ENCODE measurements around the gene MSX1.
A peak's percentile ranks its signal among the peaks of the same experiment; 100 is the strongest.

Gene MSX1

GRCh38 chr4:4848540-4848939, 10.9 kb upstream of the MSX1 start:
- no peak overlapping the region for H3K4me3 ChIP-seq (ENCODE audit: low read length)
- no peak for DNase-seq (ENCODE audit: low read depth)
- TF ChIP-seq CTCF (conservative IDR thresholded peaks at IDR 0.05; ENCODE audit: low read depth, low read length), result no peak

DNA sequence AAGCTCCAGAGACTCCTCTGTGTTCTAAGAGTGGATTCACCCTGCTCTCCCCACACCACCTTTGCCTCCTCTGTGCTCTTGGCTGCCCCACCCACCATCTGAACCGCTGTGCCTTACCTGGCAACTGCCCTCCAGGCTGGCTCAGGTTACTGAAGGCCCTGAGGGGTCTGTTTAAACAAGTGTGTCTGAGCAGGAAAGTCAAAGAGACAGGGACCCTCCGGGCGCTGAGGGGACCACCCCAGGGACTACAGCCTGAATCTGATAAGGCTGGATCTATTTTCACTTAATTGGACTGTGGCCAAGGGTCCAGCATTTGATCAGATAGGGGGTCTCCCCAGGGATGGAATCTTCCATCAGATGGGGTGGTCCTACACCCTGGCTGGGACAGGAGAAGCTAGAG, 10.4 kb upstream of the MSX1 start:
- no peak for TF ChIP-seq CTCF (conservative IDR thresholded peaks at IDR 0.05; ENCODE audit: low read depth, low read length)
- H3K4me3 ChIP-seq (ENCODE audit: low read length), result no peak overlapping the region
- no peak for DNase-seq (ENCODE audit: low read depth)

DNA sequence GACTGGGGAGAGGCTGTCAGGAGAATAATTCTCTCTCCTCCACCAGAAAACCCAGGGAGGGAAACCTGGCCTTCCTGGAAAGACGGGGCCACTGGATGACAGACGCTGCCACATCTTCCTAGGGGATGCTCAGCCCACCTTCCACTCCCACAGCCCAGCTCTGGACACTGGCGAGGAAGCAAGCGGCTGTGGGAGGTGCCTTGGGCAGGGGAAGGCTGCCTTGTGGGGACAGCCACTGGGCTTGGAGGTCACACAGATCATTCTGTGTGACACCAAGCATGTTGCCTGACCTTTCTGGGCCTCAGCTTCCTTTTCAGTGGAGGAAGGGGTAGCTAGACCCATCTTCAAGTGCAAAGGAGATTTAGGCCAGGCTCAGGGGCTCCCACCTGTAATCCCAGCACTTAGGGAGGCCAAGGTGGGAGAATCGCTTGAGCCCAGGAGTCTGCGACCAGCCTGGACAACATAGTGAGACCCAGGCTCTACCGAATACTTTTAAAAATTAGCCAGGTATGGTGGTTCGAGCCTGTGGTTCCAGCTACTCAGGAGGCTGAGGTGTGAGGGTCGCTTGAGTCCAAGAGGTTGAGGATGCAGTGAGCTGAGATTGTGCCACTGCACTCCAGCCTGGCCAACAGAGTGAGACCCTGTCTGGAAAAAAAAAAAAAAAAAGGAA, 9.8 kb upstream of the MSX1 start:
- no peak overlapping the region for H3K4me3 ChIP-seq (ENCODE audit: low read length)
- no peak for TF ChIP-seq CTCF (conservative IDR thresholded peaks at IDR 0.05; ENCODE audit: low read depth, low read length)
- DNase-seq (ENCODE audit: low read depth), result no peak

- DNase-seq (ENCODE audit: low read depth), result no peak
- no peak overlapping the region for H3K4me3 ChIP-seq (ENCODE audit: low read length)
- TF ChIP-seq CTCF (conservative IDR thresholded peaks at IDR 0.05; ENCODE audit: low read depth, low read length), result no peak
Observed at GRCh38 chr4:4851081-4851480, 8.4 kb upstream of the MSX1 start.

DNA sequence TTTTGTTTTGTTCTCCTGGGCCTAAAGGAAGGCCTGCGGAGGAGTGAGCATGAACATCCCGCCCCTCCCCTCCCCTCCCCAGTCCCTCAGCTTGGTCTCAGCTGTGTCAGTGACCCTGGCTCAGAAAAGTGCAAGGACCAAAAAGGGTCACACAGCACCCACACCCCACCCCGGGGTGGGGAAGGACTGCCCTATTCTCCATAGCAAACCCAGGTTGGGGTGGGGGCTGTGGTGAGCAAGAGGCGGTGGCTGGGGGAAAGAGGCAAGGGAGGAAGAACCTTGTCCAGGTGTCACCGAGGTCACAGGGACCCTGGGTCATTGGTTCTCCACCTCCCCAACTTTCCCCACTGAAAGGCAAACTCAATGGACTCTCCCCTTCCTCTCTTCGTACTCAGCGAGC, 7.6 kb upstream of the MSX1 start:
- DNase-seq (ENCODE audit: low read depth), result no peak
- no peak for TF ChIP-seq CTCF (conservative IDR thresholded peaks at IDR 0.05; ENCODE audit: low read depth, low read length)

DNA sequence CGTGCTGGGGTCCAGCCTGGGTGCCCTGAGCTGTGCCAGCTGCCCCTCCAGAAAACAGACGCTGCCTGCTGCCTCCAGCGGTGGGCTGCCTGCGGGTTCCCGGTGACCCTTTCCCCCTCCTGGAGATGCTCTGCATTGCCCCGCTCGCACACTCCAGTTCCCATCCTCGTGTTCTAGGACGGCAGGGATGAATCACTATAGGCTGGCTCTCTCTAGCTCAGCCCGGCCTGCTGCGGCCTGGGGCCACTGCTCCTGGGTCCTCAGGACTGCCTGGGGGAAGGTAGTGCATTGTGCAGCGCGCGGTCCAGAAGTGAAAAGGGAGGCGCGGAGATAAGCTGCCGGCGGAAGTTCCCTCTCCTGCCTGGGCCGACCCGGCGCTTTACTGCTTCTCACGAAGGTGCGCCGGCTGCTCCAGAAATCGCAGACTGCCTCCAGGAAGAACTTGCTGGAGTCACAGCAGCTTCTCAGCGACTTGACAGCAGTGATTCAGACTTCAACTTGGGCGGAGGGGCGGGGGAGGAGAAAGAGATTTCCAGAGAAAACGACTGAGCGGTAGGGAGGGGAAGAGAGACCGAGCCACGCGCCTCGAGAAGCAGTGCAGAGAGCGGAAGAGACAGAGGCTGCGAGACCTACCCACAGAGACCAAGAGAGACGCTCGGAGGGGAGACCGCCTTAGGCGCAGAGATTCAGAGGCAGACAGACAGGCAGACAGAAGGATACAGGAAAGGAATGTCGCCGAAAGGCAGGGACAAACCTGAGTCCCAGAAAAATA, 6.7 kb upstream of the MSX1 start:
- DNase-seq (ENCODE audit: low read depth), result no peak

More for the DNA sequence above, 7.6 kb upstream of the MSX1 start:
- H3K4me3 ChIP-seq (ENCODE audit: low read length), result no peak overlapping the region

More for the DNA sequence above, 6.7 kb upstream of the MSX1 start:
- peak; percentile 14 for TF ChIP-seq CTCF (conservative IDR thresholded peaks at IDR 0.05; ENCODE audit: low read depth, low read length)
- peak overlapping the region; percentile 23 for H3K4me3 ChIP-seq (ENCODE audit: low read length)

All from retinal pigment epithelial cell (primary cell).